H54 (cell line): Measurements from ENCODE around the gene MAP2K5.

Experiments used
- DNase-seq: peaks from one replicate; pipeline ENCODE4 v3.0.0; 2011; ENCODE audit warnings: low spot score, mixed read lengths; ENCODE audit not compliant: insufficient read length
- FAIRE-seq: peaks from 3 replicates; lab custom pipeline; 2011; peaks lifted over from hg19 to GRCh38; lab: Jason Lieb, UNC
- POLR2A ChIP-seq: IDR thresholded peaks from 2 replicates; pipeline ENCODE4 v1.6.1; 2011; ENCODE audit warnings: low read depth, mild to moderate bottlenecking, low read length

MAP2K5 gene

DNA sequence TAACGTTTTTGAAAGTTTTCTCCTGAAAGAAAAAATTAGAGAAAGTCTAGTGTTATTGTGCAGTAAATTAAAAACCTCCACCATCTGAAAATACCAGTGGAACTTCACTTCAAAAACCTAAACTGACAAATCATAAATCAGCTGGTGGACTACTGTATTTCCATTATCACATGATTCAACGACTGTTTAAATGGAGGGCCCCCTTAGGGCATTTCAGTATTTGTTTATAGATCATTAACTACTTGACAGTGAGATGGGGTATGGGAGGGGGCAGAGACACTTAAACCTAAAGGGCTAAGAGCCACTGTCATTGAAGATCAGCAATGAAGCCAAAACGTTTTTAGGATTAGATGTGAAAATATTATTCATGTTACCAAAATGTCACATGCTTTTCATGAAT lies 30.4 kb upstream of the MAP2K5 start:
- FAIRE-seq (no peak), DNase-seq (no peak)
- no peak for TF ChIP-seq POLR2A

DNA sequence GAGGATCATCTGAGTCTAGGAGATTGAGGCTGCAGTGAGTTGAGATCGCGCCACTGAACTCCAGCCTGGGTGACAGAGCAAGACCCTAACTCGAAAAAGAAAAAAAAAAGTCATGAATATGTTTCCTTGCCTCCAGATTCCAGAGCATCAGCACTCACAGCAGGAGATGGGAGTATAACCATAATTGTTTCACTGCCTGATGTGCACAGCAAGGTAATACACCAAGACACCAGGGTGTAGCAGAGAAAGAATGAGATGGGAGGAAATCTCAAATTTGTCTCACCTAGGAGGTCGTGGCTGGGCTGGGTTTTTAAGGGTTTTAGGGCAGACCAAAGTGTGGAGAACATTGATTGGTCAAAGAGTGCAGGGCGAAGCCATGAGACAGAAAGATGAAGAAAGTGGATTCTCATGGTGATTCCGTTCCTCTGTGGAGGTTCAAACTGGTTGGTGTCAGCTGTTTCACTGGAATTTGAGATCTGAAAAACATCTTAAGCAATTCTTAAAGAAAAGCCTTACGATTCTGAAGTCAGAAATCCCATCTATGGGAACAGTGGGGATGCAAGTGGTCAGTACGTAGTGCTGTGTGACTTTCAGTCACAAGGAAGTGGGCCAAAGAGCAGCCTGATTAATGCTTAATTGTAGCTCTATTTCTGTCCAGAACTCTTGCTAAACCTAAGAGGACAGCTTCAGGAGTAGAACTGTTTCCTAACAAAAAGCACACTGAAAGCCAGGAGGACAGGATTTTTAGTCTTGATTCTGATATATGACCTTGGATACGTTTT lies 29.4 kb upstream of the MAP2K5 start:
- DNase-seq (no peak), FAIRE-seq (no peak)
- TF ChIP-seq POLR2A, result no peak

DNA sequence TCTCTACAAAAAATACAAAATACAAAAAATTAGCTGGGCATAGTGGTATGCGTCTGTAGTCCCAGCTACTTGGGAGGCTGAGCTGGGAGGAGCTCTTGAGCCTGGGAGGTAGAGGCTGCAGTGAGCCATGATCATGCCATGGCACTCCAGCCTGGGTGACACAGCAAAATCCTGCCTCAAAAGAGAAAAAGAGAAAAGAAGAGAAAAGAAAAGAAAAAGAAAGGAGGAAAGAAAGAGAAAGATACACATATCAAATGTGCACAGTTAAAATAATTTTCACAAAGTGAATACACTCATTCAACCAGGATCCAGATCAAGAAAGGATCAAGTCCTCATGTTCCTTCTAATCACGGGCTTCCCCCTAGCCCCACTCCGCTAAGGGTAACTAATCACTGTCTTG lies 27.4 kb upstream of the MAP2K5 start:
- FAIRE-seq, result no peak
- no peak for TF ChIP-seq POLR2A
- DNase-seq, result no peak

DNA sequence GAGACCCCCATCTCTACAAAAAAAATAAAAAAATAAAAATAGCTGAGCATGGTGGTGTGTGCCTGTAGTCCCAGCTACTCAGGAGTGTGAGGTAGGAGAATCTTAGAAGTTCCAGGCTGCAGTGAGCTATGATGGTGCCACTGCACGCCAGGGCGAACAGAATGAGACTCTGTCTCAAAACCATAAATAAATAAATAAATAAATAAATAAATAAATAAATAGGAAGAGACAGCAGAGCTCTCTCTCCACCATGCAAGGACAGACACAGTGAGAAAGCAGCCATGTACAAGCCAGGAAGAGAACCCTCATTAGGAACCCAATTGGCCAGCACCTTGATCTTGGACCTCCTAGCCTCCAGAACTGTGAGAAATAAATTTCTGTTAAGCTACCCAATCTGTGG lies 26.9 kb upstream of the MAP2K5 start:
- no peak for TF ChIP-seq POLR2A
- FAIRE-seq, result no peak
- DNase-seq, result no peak

DNA sequence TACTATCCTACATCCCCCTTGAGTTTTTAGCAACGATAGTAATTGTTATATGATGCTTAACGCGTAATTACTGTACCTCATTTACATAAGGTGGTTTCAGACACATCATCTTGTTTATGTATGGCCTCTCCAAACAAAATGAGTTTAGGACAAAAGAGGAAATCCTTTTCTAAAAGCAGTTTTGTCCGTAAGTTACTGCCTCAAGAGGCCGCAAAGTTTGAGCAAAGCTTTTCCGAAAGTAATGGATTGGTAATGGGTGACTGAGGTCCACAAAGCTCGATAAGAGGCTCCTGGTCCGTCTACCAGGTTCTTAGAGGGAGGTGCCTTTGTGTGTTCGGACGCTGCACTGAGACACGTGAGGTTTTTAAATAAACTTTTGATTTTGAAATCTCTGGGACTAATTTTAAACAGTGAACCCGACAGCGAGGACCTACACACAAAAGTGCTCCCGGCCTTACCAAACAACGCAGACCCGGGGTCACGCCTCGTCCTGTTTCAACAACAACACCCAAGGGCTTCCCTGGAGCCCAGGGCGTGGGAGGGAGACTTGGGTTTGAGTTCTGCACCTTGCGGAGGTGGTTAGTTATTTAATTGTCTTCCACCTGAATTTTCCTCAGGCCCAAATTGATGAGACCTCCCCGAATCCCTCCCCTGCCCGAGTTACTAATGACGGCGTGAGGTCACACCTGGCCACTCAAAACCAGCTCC lies 22.0 kb upstream of the MAP2K5 start:
- no peak for TF ChIP-seq POLR2A
- DNase-seq (no peak), FAIRE-seq (no peak)

DNA sequence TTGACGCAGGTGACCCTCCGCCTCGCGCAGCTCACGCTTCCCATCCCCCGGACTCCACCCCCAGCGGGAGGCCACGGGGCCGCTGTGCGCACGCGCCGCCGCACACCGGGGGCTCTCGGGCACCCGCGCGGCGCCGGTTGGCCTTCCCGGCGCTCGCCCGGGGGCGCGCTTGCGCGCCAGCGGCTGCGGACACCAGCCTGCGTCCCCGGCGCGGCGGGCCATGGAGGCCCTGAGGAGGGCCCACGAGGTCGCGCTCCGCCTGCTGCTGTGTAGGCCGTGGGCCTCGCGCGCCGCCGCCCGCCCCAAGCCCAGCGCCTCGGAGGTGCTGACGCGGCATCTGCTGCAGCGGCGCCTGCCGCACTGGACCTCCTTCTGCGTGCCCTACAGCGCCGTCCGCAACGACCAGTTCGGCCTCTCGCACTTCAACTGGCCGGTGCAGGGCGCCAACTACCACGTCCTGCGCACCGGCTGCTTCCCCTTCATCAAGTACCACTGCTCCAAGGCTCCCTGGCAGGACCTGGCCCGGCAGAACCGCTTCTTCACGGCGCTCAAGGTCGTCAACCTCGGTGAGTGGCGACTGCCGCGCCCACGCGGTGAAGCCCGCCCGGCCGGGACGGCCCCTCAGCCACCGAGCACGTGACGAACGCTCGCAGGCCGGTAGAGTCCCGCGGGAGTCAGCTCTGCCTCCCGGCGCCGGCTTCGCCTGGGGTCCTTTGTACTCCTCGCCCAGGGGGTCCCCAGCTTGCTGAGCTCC lies 21.3 kb upstream of the MAP2K5 start, which contains the start of gene C15orf61:
TSS of gene C15orf61 (plus strand) at position 103 of the 754 bp plus-strand sequence. CDS start at position 221, 118 bp downstream.
- DNase-seq (peak; percentile 65), FAIRE-seq (no peak)
- peak; percentile 57 for TF ChIP-seq POLR2A

DNA sequence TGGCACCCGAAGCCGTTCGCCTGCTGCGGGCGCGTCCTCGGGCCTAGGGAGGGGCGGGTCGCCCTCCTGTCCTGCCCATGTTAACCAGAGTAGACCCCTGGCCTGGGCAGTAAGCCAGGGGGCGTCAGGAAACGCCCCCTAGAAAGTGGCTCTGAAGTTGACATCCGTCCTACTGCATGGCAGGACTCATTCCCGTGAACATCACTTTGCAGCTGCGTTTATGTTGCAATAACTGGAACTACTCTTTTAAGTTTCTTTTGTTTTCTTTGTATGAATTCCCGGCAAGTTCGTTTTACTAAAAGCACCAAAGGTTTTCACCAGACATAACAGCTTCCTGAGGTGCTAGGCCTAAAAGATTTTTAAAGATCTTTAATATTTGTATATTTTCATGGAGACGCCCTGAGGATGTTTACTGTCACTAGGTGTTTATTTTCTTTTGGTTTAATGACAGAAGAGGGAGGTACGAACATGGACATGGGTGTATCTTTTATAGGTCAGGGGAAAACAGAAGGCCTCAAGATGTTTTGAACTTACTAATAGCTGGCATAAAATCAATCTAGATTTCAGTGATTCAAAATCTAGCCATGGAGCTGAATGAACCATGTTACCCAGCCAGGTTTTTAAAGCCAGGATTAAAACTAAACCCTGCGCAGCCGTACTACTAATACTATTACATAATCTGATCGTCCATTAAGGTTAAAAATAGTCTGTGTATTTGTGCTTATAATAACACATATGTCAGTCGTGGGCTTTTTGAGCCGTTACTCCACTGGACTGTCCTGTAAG lies 20.5 kb upstream of the MAP2K5 start:
- DNase-seq (no peak), FAIRE-seq (peak; percentile 62)
- no peak for TF ChIP-seq POLR2A

DNA sequence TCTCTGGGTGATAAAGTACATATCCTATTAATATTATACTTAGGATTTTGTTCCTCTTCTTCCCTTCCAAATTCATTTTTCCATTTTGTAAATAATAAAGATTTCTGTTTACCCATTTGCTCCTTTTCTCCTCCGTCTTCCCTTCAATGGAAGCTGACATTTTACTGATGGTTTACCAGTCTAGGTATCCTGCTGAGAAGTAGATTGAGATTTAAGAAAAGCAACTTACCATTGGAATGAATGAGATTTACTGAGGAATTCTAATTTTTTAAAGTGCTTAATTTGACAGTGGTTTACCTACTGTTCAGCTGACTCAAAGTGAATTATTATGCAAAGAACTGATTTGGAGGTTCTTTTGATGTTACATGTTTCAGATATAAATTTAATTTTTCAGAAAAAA lies 19.2 kb upstream of the MAP2K5 start:
- no peak for FAIRE-seq
- no peak for TF ChIP-seq POLR2A
- DNase-seq, result no peak

DNA sequence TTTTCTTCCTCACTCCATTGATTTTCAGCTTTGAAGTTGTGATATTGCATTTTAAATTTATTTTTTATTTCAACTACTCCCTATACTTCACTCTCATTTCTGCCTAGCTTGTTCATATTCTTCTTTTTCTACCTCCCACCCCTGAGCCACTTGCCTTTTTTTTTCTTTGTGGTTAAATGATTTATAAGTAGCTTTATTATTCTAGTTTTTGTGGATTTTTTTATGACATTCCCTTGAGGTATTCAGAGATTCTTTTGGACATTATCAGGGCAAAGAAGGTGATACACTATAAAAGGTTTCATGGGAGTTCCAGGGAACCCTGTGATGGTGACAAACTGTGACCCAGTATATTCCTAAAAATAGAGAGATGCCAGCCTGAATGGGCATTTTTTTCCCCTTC lies 18.3 kb upstream of the MAP2K5 start:
- no peak for TF ChIP-seq POLR2A
- FAIRE-seq (no peak), DNase-seq (no peak)

DNA sequence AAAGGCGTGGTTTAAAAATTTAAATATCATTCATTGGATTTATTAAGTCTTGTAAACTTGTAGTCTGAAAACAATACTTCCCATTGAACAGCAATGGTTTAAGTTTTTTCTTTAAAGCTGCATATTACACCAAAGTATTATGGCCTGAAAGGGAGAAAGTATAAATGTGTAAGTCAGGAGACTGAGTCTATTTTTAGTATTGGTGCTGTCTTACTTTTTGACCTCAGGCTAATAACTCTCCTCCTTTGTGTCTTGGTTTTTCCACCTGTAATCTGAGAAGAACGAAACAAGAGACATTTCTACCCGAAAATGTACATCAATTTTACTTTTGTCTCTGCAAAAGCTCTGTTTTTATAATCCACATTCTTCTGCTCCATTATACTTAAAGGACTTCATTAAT lies 14.0 kb upstream of the MAP2K5 start:
- FAIRE-seq, result no peak

DNA sequence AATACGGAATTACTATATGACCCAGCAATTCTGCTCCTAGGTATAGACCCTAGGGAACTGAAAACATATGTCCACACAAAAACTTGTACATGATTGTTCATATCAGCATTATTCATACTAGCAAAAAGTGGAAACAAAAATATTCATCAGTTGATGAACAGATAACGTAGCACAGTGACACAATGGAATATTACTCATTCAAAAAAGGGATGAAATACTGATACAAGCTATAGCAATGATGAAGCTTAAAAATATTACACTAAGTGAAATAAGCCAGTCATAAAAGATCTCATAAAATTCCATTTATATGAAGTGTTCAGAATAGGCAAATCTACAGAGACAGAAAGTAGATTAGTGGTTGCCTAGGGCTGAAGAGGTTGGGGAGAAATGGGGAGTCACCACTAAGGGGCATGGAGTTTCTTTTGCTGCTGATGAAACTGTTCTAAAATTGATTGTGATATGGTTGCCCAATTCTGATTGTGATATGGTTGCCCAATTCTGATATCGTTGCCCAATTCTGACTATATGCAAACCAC lies 11.1 kb upstream of the MAP2K5 start:
- no peak for TF ChIP-seq POLR2A
- FAIRE-seq (peak; percentile 86), DNase-seq (no peak)

More for the DNA sequence above, 14.0 kb upstream of the MAP2K5 start:
- DNase-seq, result no peak
- no peak for TF ChIP-seq POLR2A

DNA sequence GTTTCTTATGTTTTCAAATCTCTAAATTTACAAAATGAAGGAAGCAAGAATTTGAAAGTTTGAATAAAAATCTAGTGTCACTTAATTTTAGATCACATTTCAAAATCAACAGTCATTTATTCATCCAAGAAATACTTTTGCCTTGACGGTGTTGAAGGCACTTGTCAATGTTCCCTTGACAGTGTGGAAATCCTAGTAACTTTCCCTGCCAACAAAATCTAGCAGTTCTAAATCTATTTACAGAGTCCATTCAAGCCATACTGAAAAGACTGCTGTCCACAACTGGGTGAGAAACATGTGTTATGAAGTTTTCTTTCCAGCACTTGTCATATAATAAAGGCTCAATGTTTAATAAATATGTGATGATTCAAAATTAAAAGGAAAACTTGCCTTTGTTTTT lies 8.6 kb upstream of the MAP2K5 start:
- no peak for DNase-seq
- no peak for TF ChIP-seq POLR2A
- no peak for FAIRE-seq

DNA sequence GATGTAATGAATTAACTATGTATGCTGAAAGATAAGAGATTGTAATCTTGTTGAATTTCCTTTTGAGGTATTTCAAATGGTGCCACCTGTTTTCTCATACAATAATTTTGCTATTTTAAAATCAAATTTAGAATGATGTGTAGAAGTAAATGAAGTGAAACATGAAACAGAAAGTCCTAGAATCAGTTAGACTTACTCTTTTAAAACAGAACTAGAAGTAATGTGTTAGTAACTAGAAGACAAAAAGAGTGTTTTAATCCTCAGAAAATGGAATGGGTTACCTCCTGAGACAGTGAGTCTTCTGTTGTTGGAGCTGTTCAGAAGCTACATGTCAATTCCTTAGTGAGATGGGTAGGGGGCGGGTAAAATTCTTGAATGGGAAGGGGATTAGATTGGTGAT lies 8.1 kb upstream of the MAP2K5 start:
- DNase-seq, result no peak
- FAIRE-seq, result no peak
- TF ChIP-seq POLR2A, result no peak
